Measurements from ENCODE around the gene USP1. TPM values are rescaled to one million over a fixed set of nuclear protein-coding genes. Genes with fewer than 3 reads are reported as not detected.

USP1 gene
- total RNA-seq, 1 donor from 2014 or later, result 44.2 TPM

- no peaks in the 10 kb centered on the region for H3K36me3 Mint-ChIP-seq
- DNase-seq (ENCODE audit: extremely low spot score, unreplicated experiment), result no peak
- H3K4me1 Mint-ChIP-seq (ENCODE audit: unreplicated experiment), result peaks cover 13% of the 10 kb centered on the region
- no peak for TF ChIP-seq CTCF (conservative IDR thresholded peaks at IDR 0.05)
- H3K27ac Mint-ChIP-seq, result no peak overlapping the region
- no peaks in the 10 kb centered on the region for H3K9me3 Mint-ChIP-seq
- H3K27me3 Mint-ChIP-seq, result peaks cover 31% of the 10 kb centered on the region
- H3K4me3 Mint-ChIP-seq, result no peak overlapping the region
Measured at GRCh38 chr1:62394646-62395045, 42.2 kb upstream of the USP1 start.

GRCh38 chr1:62395291-62395690, 41.6 kb upstream of the USP1 start:
- no peak for DNase-seq (ENCODE audit: extremely low spot score, unreplicated experiment)
- Mint-ChIP-seq H3K4me3 (no peak overlapping the region), H3K36me3 (no peaks in the 10 kb centered on the region), H3K9me3 (no peaks in the 10 kb centered on the region), H3K27me3 (peaks cover 31% of the 10 kb centered on the region), H3K4me1 (ENCODE audit: unreplicated experiment) (peaks cover 13% of the 10 kb centered on the region), H3K27ac (no peak overlapping the region)
- no peak for TF ChIP-seq CTCF (conservative IDR thresholded peaks at IDR 0.05)

- Mint-ChIP-seq H3K36me3 (no peaks in the 10 kb centered on the region), H3K27ac (no peak overlapping the region), H3K4me3 (no peak overlapping the region), H3K4me1 (ENCODE audit: unreplicated experiment) (peaks cover 19% of the 10 kb centered on the region), H3K27me3 (peaks cover 24% of the 10 kb centered on the region), H3K9me3 (no peaks in the 10 kb centered on the region)
- no peak for TF ChIP-seq CTCF (conservative IDR thresholded peaks at IDR 0.05)
- no peak for DNase-seq (ENCODE audit: extremely low spot score, unreplicated experiment)
Measured at GRCh38 chr1:62396871-62397270, 40.0 kb upstream of the USP1 start.

GRCh38 chr1:62397301-62397700, 39.5 kb upstream of the USP1 start:
- no peaks in the 10 kb centered on the region for H3K36me3 Mint-ChIP-seq
- H3K4me3 Mint-ChIP-seq, result no peak overlapping the region
- no peak for DNase-seq (ENCODE audit: extremely low spot score, unreplicated experiment)
- H3K9me3 Mint-ChIP-seq, result no peaks in the 10 kb centered on the region
- H3K27ac Mint-ChIP-seq, result no peak overlapping the region
- H3K27me3 Mint-ChIP-seq, result peaks cover 21% of the 10 kb centered on the region
- TF ChIP-seq CTCF (conservative IDR thresholded peaks at IDR 0.05), result no peak
- peaks cover 19% of the 10 kb centered on the region for H3K4me1 Mint-ChIP-seq (ENCODE audit: unreplicated experiment)

- Mint-ChIP-seq H3K9me3 (no peaks in the 10 kb centered on the region), H3K27ac (no peak overlapping the region), H3K36me3 (no peaks in the 10 kb centered on the region), H3K4me3 (no peak overlapping the region), H3K4me1 (ENCODE audit: unreplicated experiment) (peaks cover 21% of the 10 kb centered on the region), H3K27me3 (peaks cover 18% of the 10 kb centered on the region)
- TF ChIP-seq CTCF (conservative IDR thresholded peaks at IDR 0.05), result no peak
- no peak for DNase-seq (ENCODE audit: extremely low spot score, unreplicated experiment)
Measured at GRCh38 chr1:62398377-62398776, 38.5 kb upstream of the USP1 start.

All from type B pancreatic cell (in vitro differentiated cells).